ENCODE data around the gene SCARF2.

Gene SCARF2

GRCh38 chr22:20439928-20440575, 2.4 kb upstream of the SCARF2 start:
- DNase-seq, result no peak

- no peak for DNase-seq
These were observed 1.9 kb upstream of the SCARF2 start for GRCh38 chr22:20439556-20439927.

GRCh38 chr22:20438678-20439492, 1.3 kb upstream of the SCARF2 start:
- DNase-seq, result no peak

- DNase-seq, result no peak
These were observed 727 bp upstream of the SCARF2 start for GRCh38 chr22:20438427-20438677.

- DNase-seq, result no peak
These were observed 635 bp downstream of the SCARF2 start for GRCh38 chr22:20436768-20437612.

- DNase-seq, result no peak
These were observed 1.3 kb downstream of the SCARF2 start for GRCh38 chr22:20436307-20436767.

GRCh38 chr22:20435436-20436306, 2.0 kb downstream of the SCARF2 start:
- DNase-seq, result no peak

- no peak for DNase-seq
These were observed 2.9 kb downstream of the SCARF2 start for GRCh38 chr22:20434773-20435172.

GRCh38 chr22:20434264-20434751, 3.3 kb downstream of the SCARF2 start:
- DNase-seq, result no peak

- no peak for DNase-seq
These were observed 3.9 kb downstream of the SCARF2 start for GRCh38 chr22:20433686-20434241.

GRCh38 chr22:20433191-20433590, 4.4 kb downstream of the SCARF2 start:
- DNase-seq, result no peak

GRCh38 chr22:20432244-20432686, 5.4 kb downstream of the SCARF2 start:
- DNase-seq, result no peak

GRCh38 chr22:20431511-20432192, 6.0 kb downstream of the SCARF2 start:
- no peak for DNase-seq

- DNase-seq, result peak; percentile 60
These were observed 6.7 kb downstream of the SCARF2 start for GRCh38 chr22:20430720-20431510.

GRCh38 chr22:20430101-20430719, 7.4 kb downstream of the SCARF2 start:
- DNase-seq, result no peak

- peak; percentile 86 for DNase-seq
These were observed 8.1 kb downstream of the SCARF2 start for GRCh38 chr22:20429254-20430100.

- DNase-seq, result no peak
These were observed 8.9 kb downstream of the SCARF2 start for GRCh38 chr22:20428496-20429253.

GRCh38 chr22:20427945-20428417, 9.6 kb downstream of the SCARF2 start:
- DNase-seq, result no peak
